PC-3 (cell line): Measurements from ENCODE around the gene C4orf33. TPM values are rescaled to one million over a fixed set of nuclear protein-coding genes. Genes with fewer than 3 reads are reported as not detected.

Experiments
- ATAC-seq: fragments of 200-7000 bp; cut with Tn5 transposase; 2 replicates; pipeline ENCODE4 v1.9.1; 2020; ENCODE audit warnings: mild to moderate bottlenecking, moderate library complexity
- BruUV-seq: library from RNA; stranded (reverse); fragments of 400-500 nt; replicated peaks from 2 replicates; lab custom pipeline; 2021; lab: Mats Ljungman, UMichigan
- CTCF ChIA-PET: fragments of 300-600 bp; sonication (Branson Sonifier 250); formaldehyde crosslinking; loops from one replicate; lab custom pipeline; 2022; ENCODE audit warnings: antibody characterized with exemption; lab: Charles Lee
- POLR2A ChIA-PET: fragments of 300-600 bp; sonication (Branson Sonifier 250); formaldehyde crosslinking; loops from one replicate; lab custom pipeline; 2022; ENCODE audit warnings: antibody characterized with exemption; ENCODE audit not compliant: unreplicated experiment; lab: Charles Lee
- DNase-seq: peaks from one replicate; pipeline ENCODE4 v3.0.0-alpha.2; 2015
- H2AFZ ChIP-seq: fragments of 300-600 bp; sonication (generic); 2 replicates; pipeline ENCODE4 v1.6.0; 2016; ENCODE audit warnings: antibody characterized with exemption, low read length
- H3F3A ChIP-seq: fragments of 300-600 bp; sonication (generic); one replicate; pipeline ENCODE4 v1.6.0; 2017; ENCODE audit warnings: antibody characterized with exemption, low read length, control low read depth, mild to moderate bottlenecking; ENCODE audit not compliant: unreplicated experiment
- H3K27ac ChIP-seq: fragments of 300-600 bp; sonication (generic); 2 replicates; pipeline ENCODE4 v1.5.1; 2016; ENCODE audit warnings: mild to moderate bottlenecking, low read length
- H3K27me3 ChIP-seq: fragments of 300-600 bp; sonication (generic); 2 replicates; pipeline ENCODE4 v1.6.1; 2016; ENCODE audit warnings: low read length, mixed read lengths
- H3K36me3 ChIP-seq: fragments of 300-600 bp; sonication (generic); 2 replicates; pipeline ENCODE4 v1.6.1; 2016; ENCODE audit warnings: low read depth, mixed run types, low read length, mixed read lengths
- H3K4me1 ChIP-seq: fragments of 300-600 bp; sonication (generic); 2 replicates; pipeline ENCODE4 v1.5.1; 2016; ENCODE audit warnings: low read length; ENCODE audit not compliant: insufficient read depth
- H3K4me2 ChIP-seq: fragments of 300-600 bp; sonication (generic); 2 replicates; pipeline ENCODE4 v1.6.0; 2016; ENCODE audit warnings: low read length
- H3K4me3 ChIP-seq: fragments of 300-600 bp; sonication (generic); 2 replicates; pipeline ENCODE4 v1.5.1; 2016; ENCODE audit warnings: mild to moderate bottlenecking, low read length, mixed read lengths
- H3K79me2 ChIP-seq: fragments of 300-600 bp; sonication (generic); 2 replicates; pipeline ENCODE4 v1.6.1; 2017; ENCODE audit warnings: low read length, mixed read lengths
- H3K9ac ChIP-seq: fragments of 300-600 bp; sonication (generic); 2 replicates; pipeline ENCODE4 v1.6.0; 2016; ENCODE audit warnings: mild to moderate bottlenecking, low read length
- H3K9me2 ChIP-seq: fragments of 300-600 bp; sonication (generic); replicated peaks from 2 replicates; pipeline ENCODE4 v1.6.1; 2016; ENCODE audit warnings: mixed run types, low read length, mixed read lengths
- H3K9me3 ChIP-seq: fragments of 300-600 bp; sonication (generic); 2 replicates; pipeline ENCODE4 v1.6.1; 2016; ENCODE audit warnings: low read length, mixed read lengths
- H4K20me1 ChIP-seq: fragments of 300-600 bp; sonication (generic); 2 replicates; pipeline ENCODE4 v1.6.1; 2016; ENCODE audit warnings: low read length, mixed read lengths
- CTCF ChIP-seq: fragments of 300-600 bp; sonication (generic); conservative IDR thresholded peaks from 2 replicates; pipeline ENCODE4 v1.5.1; 2017; ENCODE audit warnings: antibody characterized with exemption, low read depth, mild to moderate bottlenecking, low read length
- EZH2 ChIP-seq: fragments of 300-600 bp; sonication (generic); IDR thresholded peaks from one replicate; pipeline ENCODE4 v1.6.1; 2017; ENCODE audit warnings: antibody characterized with exemption, mild to moderate bottlenecking, low read length; ENCODE audit not compliant: unreplicated experiment
- EZH2phosphoT487 ChIP-seq: fragments of 300-600 bp; sonication (generic); IDR thresholded peaks from 2 replicates; pipeline ENCODE4 v1.6.1; 2018; ENCODE audit warnings: mild to moderate bottlenecking, antibody characterized with exemption, low read length, borderline replicate concordance
- intact Hi-C: fragments of 100-400 bp; cut with micrococcal nuclease; formaldehyde crosslinking; loops from 2 replicates; pipeline ENCODE4 v1.9.0; 2023
- total RNA-seq: library from RNA; depleted of rRNA; stranded (reverse); fragments of >200 nt; gene quantifications from 2 replicates; pipeline ENCODE4 v1.2.3, GENCODE V29; 2014

The C4orf33 gene
- total RNA-seq, 1 experiment from 2014 or later = 2.8 TPM

GRCh38 chr4:129098531-129099001, 2.6 kb downstream of the C4orf33 start:
- H3K27me3 ChIP-seq = no peaks in the 10 kb centered on the region
- ChIA-PET POLR2A (no interaction called here), CTCF (no interaction called here)
- no TSS peak for BruUV-seq
- DNase-seq (no peak), ATAC-seq (no peak)
- no peak for TF ChIP-seq EZH2phosphoT487
- no peak for TF ChIP-seq EZH2
- TF ChIP-seq CTCF = no peak
- H3K79me2 ChIP-seq = peaks cover 8% of the 10 kb centered on the region; the same call in 1 of the 2 replicates
- no peaks in the 10 kb centered on the region for H4K20me1 ChIP-seq
- H3K4me1 ChIP-seq = peaks cover 10% of the 10 kb centered on the region; the same call in 1 of the 2 replicates
- H3K9me3 ChIP-seq = no peaks in the 10 kb centered on the region
- H3K36me3 ChIP-seq = no peaks in the 10 kb centered on the region
- no peak overlapping the region for H3K9ac ChIP-seq
- no peak overlapping the region for H3K27ac ChIP-seq
- no peaks in the 10 kb centered on the region for H3F3A ChIP-seq
- H3K4me2 ChIP-seq = no peak overlapping the region
- no peak overlapping the region for H2AFZ ChIP-seq
- H3K4me3 ChIP-seq = no peak overlapping the region
- intact Hi-C loops = no loop called here
- H3K9me2 ChIP-seq = no peaks in the 10 kb centered on the region

GRCh38 chr4:129109965-129110824, 14.2 kb downstream of the C4orf33 start:
- intact Hi-C loops = no loop called here
- ChIA-PET CTCF (no interaction called here), POLR2A (interaction anchor here (0.5 kb wide), 1 partner anchor 82 kb away, joined by 4 read pairs; no protein-coding TSS in a partner anchor)

More at GRCh38 chr4:129109965-129110824, 14.2 kb downstream of the C4orf33 start:
- Histone ChIP-seq H3F3A (no peaks in the 10 kb centered on the region), H3K9me2 (no peaks in the 10 kb centered on the region), H3K9ac (no peak overlapping the region), H3K9me3 (no peaks in the 10 kb centered on the region), H2AFZ (no peak overlapping the region), H3K4me1 (no peaks in the 10 kb centered on the region), H3K79me2 (no peaks in the 10 kb centered on the region), H3K4me2 (no peak overlapping the region), H3K4me3 (no peak overlapping the region), H3K27me3 (no peaks in the 10 kb centered on the region), H4K20me1 (no peaks in the 10 kb centered on the region), H3K36me3 (no peaks in the 10 kb centered on the region), H3K27ac (no peak overlapping the region)
- no peak for TF ChIP-seq EZH2phosphoT487
- no peak for TF ChIP-seq CTCF
- TF ChIP-seq EZH2 = no peak
- DNase-seq (no peak), ATAC-seq (no peak)
- no TSS peak for BruUV-seq
